ENCODE results near the gene ABHD2.

DNA sequence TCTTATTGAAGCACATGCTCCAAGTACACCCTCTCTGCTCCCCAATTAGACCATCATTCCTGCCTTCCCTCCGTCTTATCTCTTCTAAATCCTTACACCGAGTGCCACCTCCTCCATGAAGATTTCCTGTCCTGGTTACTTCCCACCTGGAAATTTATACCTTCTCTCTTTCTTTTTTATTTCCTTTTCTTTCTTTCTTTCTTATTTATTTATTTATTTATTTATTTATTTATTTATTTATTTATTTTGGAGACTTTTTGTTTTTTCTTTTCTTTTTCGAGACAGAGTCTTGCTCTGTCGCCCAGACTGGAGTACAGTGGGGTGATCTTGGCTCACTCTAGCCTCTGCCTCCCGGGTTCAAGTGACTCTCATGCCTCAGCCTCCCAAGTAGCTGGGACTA lies 45.9 kb upstream of the ABHD2 start:
- TF ChIP-seq CTCF (conservative IDR thresholded peaks at IDR 0.05; ENCODE audit: low read depth, low read length) (no peak), EZH2 (IDR thresholded peaks at IDR 0.05; ENCODE audit: borderline replicate concordance, low read depth, low read length, poor library complexity, severe bottlenecking) (no peak)
